NCI-H2196 treated with DMSO at 0.1 percent for 48 hours (cell line): Measurements from ENCODE around the gene BICRA.
A peak's percentile ranks its signal among the peaks of the same experiment; 100 is the strongest.
"Not testable (repeated sequence)": the region's sequence is repeated elsewhere in the genome, so short reads cannot be mapped to it uniquely, and the experiment has no call there.

Experiments
- DNase-seq: peaks from one replicate; lab custom pipeline; 2025; ENCODE audit not compliant: unreplicated experiment; lab: John Stamatoyannopoulos, UW

BICRA gene

GRCh38 chr19:47714339-47714738, 105.4 kb downstream of the BICRA start:
- DNase-seq, result no peak

- not testable (repeated sequence) for DNase-seq
Measured at GRCh38 chr19:47714855-47715254, 105.9 kb downstream of the BICRA start.

- DNase-seq, result no peak
Measured at GRCh38 chr19:47716270-47716937, 107.5 kb downstream of the BICRA start.

- not testable (repeated sequence) for DNase-seq
Measured at GRCh38 chr19:47718415-47719046, 109.6 kb downstream of the BICRA start.

- DNase-seq, result no peak
Measured at GRCh38 chr19:47719047-47719859, 110.3 kb downstream of the BICRA start.

GRCh38 chr19:47720669-47721422, 111.9 kb downstream of the BICRA start:
- no peak for DNase-seq

GRCh38 chr19:47723581-47723940, 114.6 kb downstream of the BICRA start:
- peak; percentile 29 for DNase-seq

- no peak for DNase-seq
Measured at GRCh38 chr19:47725759-47726401, 116.9 kb downstream of the BICRA start.

- DNase-seq, result no peak
Measured at GRCh38 chr19:47726467-47726866, 117.5 kb downstream of the BICRA start.

GRCh38 chr19:47728295-47728694, 119.4 kb downstream of the BICRA start:
- DNase-seq, result not testable (repeated sequence)

GRCh38 chr19:47729468-47729798, 120.5 kb downstream of the BICRA start:
- DNase-seq, result no peak

GRCh38 chr19:47729799-47730520, 121.0 kb downstream of the BICRA start:
- DNase-seq, result no peak

GRCh38 chr19:47730521-47730889, 121.6 kb downstream of the BICRA start:
- DNase-seq, result no peak

- no peak for DNase-seq
Measured at GRCh38 chr19:47730910-47731309, 122.0 kb downstream of the BICRA start.

- no peak for DNase-seq
Measured at GRCh38 chr19:47735131-47735530, 126.2 kb downstream of the BICRA start.

- no peak for DNase-seq
Measured at GRCh38 chr19:47740866-47741519, 132.1 kb downstream of the BICRA start.

- DNase-seq, result no peak
Measured at GRCh38 chr19:47741544-47742140, 132.7 kb downstream of the BICRA start.

- DNase-seq, result no peak
Measured at GRCh38 chr19:47742634-47743033, 133.7 kb downstream of the BICRA start.
